DMS79 treated with DMSO at 0.1 percent for 48 hours (cell line): Measurements from ENCODE around the gene ADGRV1.
"Not testable (repeated sequence)": the region's sequence is repeated elsewhere in the genome, so short reads cannot be mapped to it uniquely, and the experiment has no call there.

Experiments used
- DNase-seq: peaks from one replicate; lab custom pipeline; 2025; lab: John Stamatoyannopoulos, UW

ADGRV1 gene

GRCh38 chr5:90601468-90601867, 42.9 kb downstream of the ADGRV1 start:
- DNase-seq: no peak

- DNase-seq: no peak
Observed at GRCh38 chr5:90602681-90603080, 44.1 kb downstream of the ADGRV1 start.

GRCh38 chr5:90606539-90606938, 47.9 kb downstream of the ADGRV1 start:
- DNase-seq: no peak

DNA sequence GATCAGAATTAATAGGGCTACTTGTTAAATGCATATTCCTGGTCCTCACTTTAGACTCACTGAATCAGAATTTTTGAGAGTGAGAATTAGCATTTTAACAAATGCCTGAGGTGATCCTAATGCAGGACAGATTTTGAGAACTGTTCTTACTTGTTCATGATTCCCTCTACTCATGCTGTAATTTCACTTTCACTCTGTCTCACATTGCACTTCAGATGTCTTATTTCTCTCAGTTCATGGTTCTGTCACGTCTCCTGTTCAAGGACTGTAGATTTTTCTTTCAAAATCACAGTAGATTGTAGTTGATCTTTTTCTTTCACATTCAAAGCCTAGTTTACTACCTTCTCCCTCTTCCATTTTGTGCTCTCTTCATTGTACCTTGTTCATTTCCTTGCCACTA, 54.3 kb downstream of the ADGRV1 start:
- DNase-seq: no peak

DNA sequence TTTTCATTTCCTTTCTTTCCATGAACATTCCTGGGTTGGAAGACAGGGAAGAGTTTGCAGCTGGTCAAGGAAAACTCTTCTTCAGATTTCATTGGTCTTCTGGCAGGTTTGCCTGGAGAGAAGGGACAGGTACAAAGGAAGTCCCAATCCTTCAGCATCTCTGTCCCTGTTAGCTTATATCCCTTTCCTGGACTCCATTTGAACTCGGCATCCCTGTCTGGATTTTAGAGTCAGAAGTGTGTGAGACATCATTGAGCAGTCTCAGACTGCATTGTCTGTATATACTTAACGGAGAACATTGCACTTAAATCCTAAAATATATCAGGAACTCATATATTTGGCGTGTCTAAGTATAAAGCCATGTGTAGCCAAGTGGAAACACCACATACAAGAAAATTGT, 54.9 kb downstream of the ADGRV1 start:
- no peak for DNase-seq

DNA sequence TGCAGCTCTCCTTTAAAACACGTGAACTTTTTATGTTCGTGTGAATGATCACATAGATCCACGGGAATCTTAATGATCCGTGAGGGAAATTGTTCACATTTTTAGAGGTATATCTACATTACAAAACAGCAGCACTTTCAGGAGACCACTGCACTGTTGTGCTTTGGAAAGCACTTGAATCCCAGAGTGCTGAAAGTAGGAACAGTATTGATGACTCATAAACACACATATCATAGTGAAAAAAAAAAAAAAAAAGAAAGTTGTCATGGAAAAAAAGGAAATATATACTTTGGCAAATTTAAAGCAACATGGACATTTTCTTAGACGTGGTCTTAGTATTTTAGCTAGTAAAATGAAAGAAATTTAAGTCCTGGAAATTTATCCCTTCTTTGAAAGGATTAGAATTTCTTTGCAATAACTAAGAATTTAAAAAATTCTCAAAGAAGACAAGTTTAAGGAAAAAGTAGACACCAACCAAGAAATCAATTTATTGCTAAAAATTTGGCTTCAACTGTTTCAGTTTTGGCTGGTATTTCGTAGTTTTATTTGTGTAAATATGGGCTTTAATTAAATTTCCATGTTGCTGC, 55.4 kb downstream of the ADGRV1 start:
- no peak for DNase-seq

DNA sequence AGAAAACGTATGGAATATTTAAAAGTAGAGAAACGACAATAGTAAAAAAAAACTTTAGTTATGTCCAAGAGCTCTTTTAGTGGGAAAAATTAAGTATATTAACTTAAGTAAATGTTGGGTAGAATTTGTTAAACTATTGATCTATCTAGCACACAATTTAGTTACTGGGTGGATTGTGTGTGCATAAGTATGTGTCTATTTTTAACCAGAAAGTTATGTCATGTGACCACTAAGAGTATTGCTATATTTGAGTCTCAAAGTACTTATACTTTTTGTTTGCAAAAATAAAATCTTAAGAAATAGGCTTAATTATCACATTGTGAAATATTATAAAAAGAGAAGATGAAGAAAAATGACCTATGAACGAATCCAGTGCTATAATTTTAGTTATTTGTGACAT, 56.8 kb downstream of the ADGRV1 start:
- no peak for DNase-seq

DNA sequence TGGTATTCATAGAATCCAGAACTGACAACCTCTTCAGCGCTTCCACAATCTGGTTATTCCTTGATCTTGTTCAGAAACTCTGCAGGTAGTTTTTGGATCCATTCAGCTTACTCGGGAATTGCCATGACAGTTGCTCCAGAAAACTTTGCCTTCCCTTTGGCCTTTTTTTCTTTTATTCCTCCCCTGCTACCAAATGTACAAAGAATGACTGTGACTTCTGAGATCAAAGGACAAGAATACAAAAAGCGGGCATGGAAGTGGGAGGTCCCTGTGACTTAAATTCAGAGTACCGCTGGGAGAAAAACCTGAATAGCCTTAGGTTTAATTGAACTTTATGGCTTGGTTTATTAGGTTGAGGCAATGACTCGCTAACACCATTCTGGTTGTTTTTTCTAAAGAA, 59.5 kb downstream of the ADGRV1 start:
- no peak for DNase-seq

DNA sequence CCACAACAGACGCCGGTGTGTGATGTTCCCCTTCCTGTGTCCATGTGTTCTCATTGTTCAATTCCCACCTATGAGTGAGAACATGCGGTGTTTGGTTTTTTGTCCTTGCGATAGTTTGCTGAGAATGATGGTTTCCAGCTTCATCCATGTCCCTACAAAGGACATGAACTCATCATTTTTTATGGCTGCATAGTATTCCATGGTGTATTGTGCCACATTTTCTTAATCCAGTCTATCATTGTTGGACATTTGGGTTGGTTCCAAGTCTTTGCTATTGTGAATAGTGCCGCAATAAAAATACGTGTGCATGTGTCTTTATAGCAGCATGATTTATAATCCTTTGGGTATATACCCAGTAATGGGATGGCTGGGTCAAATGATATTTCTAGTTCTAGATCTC, 61.2 kb downstream of the ADGRV1 start:
- not testable (repeated sequence) for DNase-seq

DNA sequence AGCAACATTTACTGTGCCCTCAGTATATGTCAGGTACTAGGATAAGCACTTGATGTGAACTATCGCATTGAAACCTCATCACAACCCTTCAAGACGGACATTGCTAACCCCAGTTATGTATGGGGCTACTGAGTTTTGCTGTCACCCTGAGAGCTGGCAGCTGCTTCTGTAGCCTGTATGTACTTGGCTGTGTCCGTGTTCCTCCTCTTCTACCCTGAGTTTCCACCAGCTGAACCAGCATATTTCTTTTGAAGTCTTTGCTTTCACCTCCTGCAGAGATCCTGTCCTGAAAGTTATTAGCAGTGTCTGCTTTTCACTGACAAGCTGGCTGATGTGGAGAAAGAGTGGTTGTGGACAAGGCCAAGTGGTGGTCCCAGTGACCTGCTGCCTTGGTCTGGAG, 63.3 kb downstream of the ADGRV1 start:
- no peak for DNase-seq

GRCh38 chr5:90626493-90626892, 67.9 kb downstream of the ADGRV1 start:
- DNase-seq: no peak

GRCh38 chr5:90628492-90628891, 69.9 kb downstream of the ADGRV1 start:
- no peak for DNase-seq

DNA sequence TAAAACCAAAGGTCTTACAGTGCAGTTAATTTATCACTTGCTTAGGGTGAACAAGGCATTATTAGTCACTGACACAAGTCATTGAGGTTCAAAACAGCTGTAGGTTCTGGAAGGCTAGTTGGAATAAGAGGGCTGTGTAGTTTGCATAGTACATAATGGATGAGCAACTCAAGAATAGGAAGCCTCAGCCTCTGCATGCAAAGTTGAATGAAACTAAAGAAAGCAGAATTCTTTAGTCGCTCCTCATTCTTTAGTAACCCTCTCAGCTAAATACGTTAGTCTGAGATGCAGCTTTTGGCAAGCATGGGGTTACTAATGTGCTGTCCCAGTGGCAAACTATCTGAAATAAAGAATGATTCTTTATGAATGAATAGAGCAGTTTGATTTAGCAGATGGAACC, 74.2 kb downstream of the ADGRV1 start:
- DNase-seq: no peak

DNA sequence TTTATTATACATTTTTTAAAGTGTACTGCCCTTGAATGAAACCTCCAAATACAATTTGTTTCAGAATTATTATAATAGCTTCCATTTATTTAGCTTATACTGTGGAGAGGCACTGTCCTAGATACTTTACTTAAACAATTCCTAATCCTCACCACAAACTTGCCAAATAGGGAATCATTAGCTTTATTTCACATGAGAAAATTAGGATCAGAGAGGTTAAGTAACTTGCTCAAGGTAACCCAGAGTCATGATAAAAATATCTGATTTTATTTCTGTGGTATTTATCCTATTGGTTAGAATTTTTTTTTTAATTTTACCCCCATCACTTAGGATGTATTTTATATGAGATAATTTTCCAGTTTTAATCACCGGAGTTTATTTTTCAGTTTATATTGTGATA, 78.4 kb downstream of the ADGRV1 start:
- DNase-seq: no peak

GRCh38 chr5:90637731-90638130, 79.1 kb downstream of the ADGRV1 start:
- DNase-seq: no peak

GRCh38 chr5:90638878-90639277, 80.3 kb downstream of the ADGRV1 start:
- DNase-seq: no peak

GRCh38 chr5:90640484-90641059, 82.0 kb downstream of the ADGRV1 start:
- peak; percentile 17 for DNase-seq

DNA sequence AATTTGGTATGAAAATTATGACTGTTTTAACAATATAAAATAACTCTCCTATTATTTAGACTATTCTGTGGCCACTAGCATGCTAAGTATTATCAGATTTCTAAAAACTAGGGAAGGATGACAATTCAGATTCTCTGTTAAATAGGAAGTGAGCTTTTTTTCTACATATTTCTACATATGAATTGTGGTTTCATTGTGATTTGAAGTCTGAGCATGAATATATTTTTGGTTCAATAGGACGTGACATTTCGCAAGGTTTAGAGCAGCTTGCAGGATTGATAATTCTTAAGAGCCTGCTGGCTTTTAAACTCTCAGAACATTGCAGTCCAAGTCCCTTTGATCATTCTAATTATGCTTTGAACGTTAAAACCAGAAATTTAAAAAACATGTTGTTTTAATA, 82.9 kb downstream of the ADGRV1 start:
- DNase-seq: no peak

DNA sequence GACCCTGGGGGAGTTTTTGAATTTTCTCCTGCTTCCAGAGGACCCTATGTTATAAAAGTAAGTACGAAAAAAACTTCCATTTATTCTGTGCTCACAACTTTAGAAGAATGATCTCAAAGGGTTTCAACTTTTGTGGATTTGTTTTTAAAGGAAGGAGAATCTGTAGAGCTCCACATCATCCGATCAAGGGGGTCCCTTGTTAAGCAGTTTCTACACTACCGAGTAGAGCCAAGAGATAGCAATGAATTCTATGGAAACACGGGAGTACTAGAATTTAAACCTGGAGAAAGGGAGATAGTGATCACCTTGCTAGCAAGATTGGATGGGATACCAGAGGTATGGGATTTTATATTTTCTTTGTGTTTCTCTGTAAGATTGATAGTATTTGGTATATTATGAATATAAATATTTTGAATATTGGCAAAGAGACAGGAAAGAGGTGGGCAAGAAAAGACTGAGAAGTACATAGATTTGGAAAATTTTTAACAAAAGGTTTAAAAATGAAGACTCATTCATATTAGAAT, 84.2 kb downstream of the ADGRV1 start:
- no peak for DNase-seq

DNA sequence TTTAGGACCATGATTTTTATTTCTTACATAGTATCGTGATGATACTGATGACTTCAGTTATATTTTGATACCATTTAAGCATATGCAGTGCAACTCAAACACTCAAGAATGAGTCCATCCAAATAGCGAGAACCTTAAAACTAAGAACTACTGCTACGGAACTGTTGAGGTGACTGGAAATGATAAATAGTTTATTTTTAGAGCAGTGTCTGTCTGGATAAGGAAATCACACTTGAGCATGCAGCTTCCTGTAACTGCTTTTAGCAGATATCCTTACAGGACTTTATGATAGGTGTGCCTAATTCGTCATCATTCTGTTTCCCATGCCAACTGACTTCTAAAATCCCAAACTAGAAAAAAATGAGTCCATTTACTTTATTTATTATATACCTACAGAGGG, 85.5 kb downstream of the ADGRV1 start:
- no peak for DNase-seq

- DNase-seq: no peak
Observed at GRCh38 chr5:90645024-90645610, 86.5 kb downstream of the ADGRV1 start.

- no peak for DNase-seq
Observed at GRCh38 chr5:90650767-90651166, 92.2 kb downstream of the ADGRV1 start.

DNA sequence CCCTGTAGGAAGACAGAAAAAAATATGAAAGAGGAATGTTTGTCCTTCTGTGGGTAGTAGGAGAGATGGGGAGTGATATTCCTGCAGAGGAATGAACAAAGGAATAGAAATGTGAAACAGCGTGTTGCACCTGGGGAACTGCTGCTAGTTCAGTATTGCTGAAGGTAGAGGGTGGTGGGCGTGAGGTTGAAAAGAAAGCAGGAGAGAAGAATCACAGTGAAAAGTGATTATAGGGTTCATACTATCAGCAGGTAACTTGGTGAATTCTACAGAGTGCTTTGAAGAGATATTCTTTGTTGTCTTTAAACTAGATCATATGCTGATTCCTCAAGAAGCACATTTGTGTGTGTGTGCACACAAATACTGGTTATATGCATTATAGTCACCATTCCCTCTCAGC, 95.6 kb downstream of the ADGRV1 start:
- no peak for DNase-seq

GRCh38 chr5:90655423-90655822, 96.8 kb downstream of the ADGRV1 start:
- no peak for DNase-seq
